HPDE6-E6E7 (cell line): ENCODE data around the gene F2R.
"Not testable (repeated sequence)": the region's sequence is repeated elsewhere in the genome, so short reads cannot be mapped to it uniquely, and the experiment has no call there.

Experiments
- DNase-seq: peaks from one replicate; pipeline ENCODE4 v3.0.0; 2011; ENCODE audit warnings: missing footprints; ENCODE audit errors: extremely low spot score

Gene F2R

GRCh38 chr5:76718880-76719279 is 3.0 kb downstream of the F2R start:
- no peak for DNase-seq

- DNase-seq = no peak
Observed at GRCh38 chr5:76720988-76721569, 5.2 kb downstream of the F2R start.

DNA sequence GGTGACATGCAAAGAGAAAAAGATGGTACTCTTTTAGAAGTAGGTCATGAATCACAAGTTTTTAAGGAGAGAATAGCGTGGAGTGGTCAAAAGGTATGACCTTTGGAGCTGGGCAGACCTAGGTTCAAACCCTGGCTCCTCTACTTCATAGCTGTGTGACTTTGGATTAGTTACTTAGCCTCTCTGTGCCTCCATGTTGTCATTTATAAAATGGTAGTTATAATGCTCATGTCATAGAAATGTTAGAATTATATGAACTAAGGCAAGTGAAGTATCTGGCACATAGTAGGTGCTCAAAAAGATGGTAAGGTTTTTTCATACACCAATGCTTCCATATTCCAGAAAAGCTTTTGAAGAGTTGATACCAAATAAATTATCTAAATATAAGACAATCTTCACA is 7.3 kb downstream of the F2R start:
- DNase-seq = no peak

DNA sequence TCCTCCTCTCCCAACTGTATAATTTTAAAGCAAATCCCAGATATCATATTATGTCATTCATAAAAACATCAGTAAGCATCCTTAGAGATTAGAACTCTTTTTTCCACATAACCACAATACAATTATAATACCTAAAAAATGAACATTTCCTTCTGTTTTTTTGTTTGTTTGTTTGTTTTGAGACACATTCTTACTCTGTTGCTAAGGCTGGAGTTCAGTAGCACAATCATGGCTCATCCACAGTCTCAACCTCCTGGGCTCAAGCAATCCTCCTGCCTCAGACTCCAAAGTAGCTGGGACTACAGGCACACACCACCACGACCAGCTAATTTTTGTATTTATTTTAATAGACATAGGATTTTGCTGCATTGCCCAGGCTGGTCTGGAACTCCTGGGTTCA is 8.0 kb downstream of the F2R start:
- DNase-seq = no peak

GRCh38 chr5:76724871-76725270 is 8.9 kb downstream of the F2R start:
- no peak for DNase-seq

- no peak for DNase-seq
Observed at GRCh38 chr5:76728965-76729364, 13.0 kb downstream of the F2R start.

- DNase-seq = no peak
Observed at GRCh38 chr5:76729373-76730290, 13.7 kb downstream of the F2R start.

- no peak for DNase-seq
Observed at GRCh38 chr5:76732405-76733048, 16.6 kb downstream of the F2R start.

GRCh38 chr5:76733049-76733417 is 17.1 kb downstream of the F2R start:
- no peak for DNase-seq

DNA sequence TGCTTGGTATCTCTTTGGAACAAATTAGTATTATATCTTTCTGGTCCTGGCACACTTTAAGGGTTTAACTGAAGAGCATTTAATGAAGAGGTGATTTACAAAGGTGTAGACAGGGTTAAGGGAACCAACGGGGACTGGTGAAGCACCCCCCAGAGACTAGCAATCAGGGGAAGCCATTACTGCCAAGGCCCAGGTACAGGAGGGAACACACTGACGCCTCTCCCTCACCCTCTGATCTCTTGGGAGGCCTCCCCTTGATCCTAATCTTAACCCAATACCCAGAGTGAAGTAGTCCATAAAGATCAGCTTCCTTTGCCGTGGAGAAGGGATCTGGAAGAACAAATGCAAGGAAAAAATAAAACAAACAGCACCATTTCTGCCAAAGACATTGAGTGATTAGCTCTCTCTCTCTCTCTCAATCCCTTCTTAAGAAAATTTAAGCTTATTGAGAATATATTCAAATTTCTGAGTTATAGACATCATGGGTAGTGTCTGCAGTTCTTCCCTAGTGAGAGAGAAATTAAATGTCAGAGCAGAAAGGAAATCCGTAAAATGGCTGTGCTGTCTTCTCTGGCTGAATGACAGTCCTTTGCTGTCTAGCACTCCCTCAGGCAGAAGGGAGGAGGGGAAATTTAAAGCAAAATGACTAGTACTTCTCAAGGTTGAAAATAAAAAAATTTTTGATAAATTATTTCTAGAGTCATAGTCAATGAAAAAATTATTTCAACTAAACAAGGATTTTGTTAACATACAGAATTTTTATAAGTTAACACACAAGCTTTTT is 20.0 kb downstream of the F2R start:
- no peak for DNase-seq

GRCh38 chr5:76736679-76737556 is 21.0 kb downstream of the F2R start:
- no peak for DNase-seq

GRCh38 chr5:76737846-76738245 is 21.9 kb downstream of the F2R start:
- DNase-seq = no peak

DNA sequence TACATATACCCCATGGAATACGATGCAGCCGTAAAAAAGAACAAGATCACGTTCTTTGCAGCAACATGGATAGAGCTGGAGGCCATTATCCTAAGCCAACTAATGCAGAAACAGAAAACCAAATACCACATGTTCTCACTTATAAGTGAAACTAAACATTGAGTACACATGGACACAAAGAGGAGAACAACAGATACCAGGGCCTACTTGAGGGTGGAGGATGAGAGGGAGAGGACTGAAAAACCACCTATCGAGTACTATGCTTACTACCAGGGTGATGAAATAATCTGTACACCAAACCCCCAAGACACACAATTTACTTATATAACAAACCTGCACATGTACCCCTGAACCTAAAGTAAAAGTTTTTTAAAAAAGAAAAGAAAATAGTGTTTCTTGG is 25.6 kb downstream of the F2R start:
- DNase-seq = not testable (repeated sequence)

GRCh38 chr5:76742583-76742982 is 26.7 kb downstream of the F2R start:
- no peak for DNase-seq

GRCh38 chr5:76744632-76745031 is 28.7 kb downstream of the F2R start:
- no peak for DNase-seq

DNA sequence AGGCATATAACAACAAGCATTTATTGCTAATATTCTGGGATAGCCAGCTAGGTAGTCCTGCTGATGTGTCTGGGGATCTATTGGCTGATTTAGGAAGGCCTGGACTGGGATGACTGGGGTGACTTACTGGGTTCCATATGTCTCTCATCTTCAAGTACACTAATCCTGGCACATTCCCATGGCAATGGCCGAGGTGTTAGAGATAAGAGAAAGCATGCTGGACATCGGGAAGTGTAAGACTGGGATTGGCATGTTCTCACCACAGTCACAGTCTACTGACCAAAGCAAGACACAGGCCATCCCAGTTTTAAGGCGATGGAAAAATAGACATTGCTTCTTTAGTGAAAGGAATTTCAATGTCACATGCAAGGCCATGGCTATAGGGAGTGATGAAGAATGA is 29.7 kb downstream of the F2R start:
- no peak for DNase-seq

GRCh38 chr5:76746677-76747076 is 30.8 kb downstream of the F2R start:
- no peak for DNase-seq

DNA sequence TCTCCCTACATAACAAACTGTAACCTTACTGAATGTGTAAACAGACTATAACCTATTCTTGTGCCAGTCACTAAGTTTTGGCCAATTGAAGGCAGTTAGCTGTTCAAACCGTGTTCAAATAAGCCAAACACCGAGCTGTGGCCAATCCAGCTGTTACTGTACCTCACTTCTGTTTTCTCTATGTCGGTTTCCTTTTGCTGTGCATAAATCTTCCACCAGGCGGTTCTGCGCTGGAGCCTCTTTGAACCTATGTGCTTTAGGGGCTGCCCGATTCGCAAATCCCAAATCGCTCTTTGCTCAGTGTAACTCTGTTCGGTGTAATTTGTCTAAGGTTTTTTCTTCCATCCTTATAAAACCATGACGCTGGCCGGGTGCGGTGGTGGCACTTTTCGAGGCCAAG is 31.8 kb downstream of the F2R start:
- DNase-seq = no peak

DNA sequence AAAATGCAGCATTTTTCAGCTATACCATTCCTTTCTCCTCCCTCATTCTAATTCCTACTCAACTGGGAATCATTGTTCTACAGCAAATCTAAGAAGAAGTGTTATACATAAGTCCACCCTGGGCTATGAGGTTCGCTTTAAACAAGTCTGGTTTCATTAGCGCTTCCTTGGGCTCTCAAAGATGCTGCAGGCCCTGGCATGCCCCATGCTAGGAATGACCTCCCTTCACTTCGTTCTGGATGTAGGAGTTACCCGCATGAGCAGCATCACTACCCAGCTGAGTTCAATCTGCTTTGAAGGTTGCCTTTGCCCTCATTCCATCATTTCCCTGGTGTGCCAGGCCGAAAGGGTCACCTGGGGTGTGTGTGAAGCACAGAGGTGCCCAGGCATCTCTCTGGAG is 35.4 kb downstream of the F2R start:
- DNase-seq = no peak

DNA sequence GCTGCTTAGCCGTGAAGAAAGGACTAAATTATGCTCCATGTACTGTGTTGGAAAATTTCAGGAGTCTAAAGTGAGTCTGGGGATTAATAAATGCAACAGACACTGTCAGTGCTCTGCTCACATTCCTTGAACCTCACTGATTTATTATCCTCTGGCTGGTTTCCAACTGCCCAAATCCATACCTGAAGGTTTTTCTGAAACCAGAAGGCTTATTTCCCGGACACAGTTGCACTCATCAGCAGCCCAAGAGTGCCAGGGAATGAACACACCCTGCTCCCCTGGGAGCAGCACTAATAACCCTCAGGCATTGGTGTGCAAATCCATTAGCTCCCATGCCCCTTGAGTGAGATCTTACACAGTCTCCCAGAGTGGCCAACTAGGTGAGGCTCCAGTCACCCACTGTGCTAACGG is 38.7 kb downstream of the F2R start:
- no peak for DNase-seq
